ENCODE results near the gene HSPG2. TPM values are rescaled to one million over a fixed set of nuclear protein-coding genes. Genes with fewer than 3 reads are reported as not detected.

The HSPG2 gene
- total and polyA plus RNA-seq, 9 of the 15 experiments (the other 6 are each of a cell fraction or from before 2014, with no cell fraction given), result 0.14 to 160 (median 15.7) TPM

- TF ChIP-seq MCM5 (IDR thresholded peaks at IDR 0.05; ENCODE audit: low read depth) (no peak), ZNF586 (CRISPR knock-in tag; conservative IDR thresholded peaks at IDR 0.05) (no peak), CBX5 (IDR thresholded peaks at IDR 0.05; ENCODE audit: borderline replicate concordance, low read depth) (no peak), ZC3H8 (IDR thresholded peaks at IDR 0.05) (no peak), U2AF2 (optimal IDR thresholded peaks at IDR 0.05; ENCODE audit: low read depth, low read length) (no peak), MAX (CRISPR knock-in tag; IDR thresholded peaks at IDR 0.05) (peak; percentile 47), PRDM10 (IDR thresholded peaks at IDR 0.05; ENCODE audit: partially characterized antibody) (no peak), MAZ (CRISPR knock-in tag; conservative IDR thresholded peaks at IDR 0.05 in 1 of 2, IDR thresholded peaks at IDR 0.05 in 1 of 2) (peak in 1 of 2 experiments; percentile 37; a peak in 1 of 4 replicates), MTA2 (IDR thresholded peaks at IDR 0.05; ENCODE audit: low read depth) (peak; percentile 69), GTF2B (IDR thresholded peaks at IDR 0.05; ENCODE audit: extremely low read depth, insufficient read length) (no peak), HOMEZ (CRISPR knock-in tag; IDR thresholded peaks at IDR 0.05) (no peak), ZBTB43 (CRISPR knock-in tag; IDR thresholded peaks at IDR 0.05) (no peak), ZBTB34 (CRISPR knock-in tag; IDR thresholded peaks at IDR 0.05) (no peak)
Observed at GRCh38 chr1:21916447-21917238, 20.5 kb downstream of the HSPG2 start (continued).
